AG04449 (cell line): ENCODE measurements around the gene TNFSF13B.

Source experiments
- CTCF ChIA-PET: fragments of 350-600 bp; formaldehyde crosslinking; extraction: SDS; loops from one replicate; lab custom pipeline; 2021; ENCODE audit warnings: antibody characterized with exemption; lab: Yijun Ruan, JAX
- POLR2A ChIA-PET: fragments of 400-600, 350-600 bp; formaldehyde crosslinking; extraction: SDS; loops from one replicate; lab custom pipeline; 2020; ENCODE audit warnings: antibody characterized with exemption, inconsistent platforms; lab: Yijun Ruan, JAX
- DNase-seq: peaks from one replicate; pipeline ENCODE4 v3.0.0-alpha.2; 2010; ENCODE audit warnings: low read depth, low spot score
- H3K4me3 ChIP-seq: 2 replicates; pipeline ENCODE4 v1.5.1; 2011; ENCODE audit warnings: low read depth, mild to moderate bottlenecking, control low read depth, low read length
- TF ChIP-seq, protein P1 (sequence below): IDR thresholded peaks from one replicate; pipeline ENCODE4 v1.5.1; 2011; ENCODE audit warnings: mild to moderate bottlenecking, moderate library complexity, low read length, control low read depth, inconsistent platforms; ENCODE audit not compliant: insufficient read depth; ENCODE audit errors: missing control alignments

Gene TNFSF13B

GRCh38 chr13:108274718-108275117 is 5.2 kb downstream of the TNFSF13B start:
- H3K4me3 ChIP-seq = no peak overlapping the region
- CTCF ChIA-PET = no interaction called here
- POLR2A ChIA-PET = no interaction called here
- TF ChIP-seq, protein P1, sequence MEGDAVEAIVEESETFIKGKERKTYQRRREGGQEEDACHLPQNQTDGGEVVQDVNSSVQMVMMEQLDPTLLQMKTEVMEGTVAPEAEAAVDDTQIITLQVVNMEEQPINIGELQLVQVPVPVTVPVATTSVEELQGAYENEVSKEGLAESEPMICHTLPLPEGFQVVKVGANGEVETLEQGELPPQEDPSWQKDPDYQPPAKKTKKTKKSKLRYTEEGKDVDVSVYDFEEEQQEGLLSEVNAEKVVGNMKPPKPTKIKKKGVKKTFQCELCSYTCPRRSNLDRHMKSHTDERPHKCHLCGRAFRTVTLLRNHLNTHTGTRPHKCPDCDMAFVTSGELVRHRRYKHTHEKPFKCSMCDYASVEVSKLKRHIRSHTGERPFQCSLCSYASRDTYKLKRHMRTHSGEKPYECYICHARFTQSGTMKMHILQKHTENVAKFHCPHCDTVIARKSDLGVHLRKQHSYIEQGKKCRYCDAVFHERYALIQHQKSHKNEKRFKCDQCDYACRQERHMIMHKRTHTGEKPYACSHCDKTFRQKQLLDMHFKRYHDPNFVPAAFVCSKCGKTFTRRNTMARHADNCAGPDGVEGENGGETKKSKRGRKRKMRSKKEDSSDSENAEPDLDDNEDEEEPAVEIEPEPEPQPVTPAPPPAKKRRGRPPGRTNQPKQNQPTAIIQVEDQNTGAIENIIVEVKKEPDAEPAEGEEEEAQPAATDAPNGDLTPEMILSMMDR = no peak
- no peak for DNase-seq

- DNase-seq = no peak
- TF ChIP-seq, protein P1 = no peak
- CTCF ChIA-PET = no interaction called here
- POLR2A ChIA-PET = no interaction called here
- H3K4me3 ChIP-seq = no peak overlapping the region
These were observed 6.5 kb downstream of the TNFSF13B start for GRCh38 chr13:108276060-108276459.

GRCh38 chr13:108278466-108278865 is 8.9 kb downstream of the TNFSF13B start:
- ChIA-PET POLR2A (no interaction called here), CTCF (no interaction called here)
- no peak for DNase-seq
- TF ChIP-seq, protein P1 = no peak
- no peak overlapping the region for H3K4me3 ChIP-seq

DNA sequence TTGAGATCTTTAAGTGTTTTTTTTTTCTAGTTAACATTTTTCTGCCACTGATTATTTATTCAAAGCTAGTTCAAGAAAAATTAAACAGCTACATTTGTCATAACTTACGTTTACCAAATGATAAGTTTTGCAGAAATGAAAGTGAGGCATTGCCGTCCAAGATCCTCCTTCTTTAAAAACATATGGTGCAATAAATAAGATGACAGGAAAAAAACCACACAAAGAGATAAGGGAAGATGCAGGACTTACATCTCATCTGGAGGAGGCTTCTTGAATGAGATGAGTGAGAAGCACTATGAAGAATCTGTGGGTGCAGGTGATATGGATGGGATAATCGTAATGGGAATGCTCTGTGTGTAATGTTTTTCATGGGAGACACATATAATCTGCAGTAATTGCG is 12.4 kb downstream of the TNFSF13B start:
- H3K4me3 ChIP-seq = no peak overlapping the region
- CTCF ChIA-PET = no interaction called here
- POLR2A ChIA-PET = no interaction called here
- DNase-seq = no peak
- TF ChIP-seq, protein P1 = no peak

GRCh38 chr13:108283110-108283509 is 13.6 kb downstream of the TNFSF13B start:
- POLR2A ChIA-PET = no interaction called here
- CTCF ChIA-PET = no interaction called here
- TF ChIP-seq, protein P1 = no peak
- H3K4me3 ChIP-seq = no peak overlapping the region
- no peak for DNase-seq

DNA sequence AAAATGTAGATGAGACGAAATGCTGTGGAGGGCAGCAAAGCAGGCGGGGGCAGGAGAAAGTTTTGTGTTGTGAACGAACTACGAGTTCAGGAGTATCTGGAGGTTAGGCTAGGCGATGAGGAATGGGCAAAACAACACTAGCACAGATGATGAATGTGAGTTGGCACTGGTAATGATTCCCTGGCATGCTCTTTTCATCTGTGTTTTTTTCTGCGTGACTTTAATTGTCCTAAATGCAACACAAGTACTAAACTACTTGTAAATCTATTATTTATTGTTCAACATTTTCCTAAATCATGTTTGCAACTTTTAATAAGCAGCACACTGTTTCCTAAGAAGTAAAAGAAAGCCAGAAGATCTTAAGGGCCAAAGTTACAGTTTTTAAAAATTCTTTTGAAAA is 19.2 kb downstream of the TNFSF13B start:
- CTCF ChIA-PET = no interaction called here
- no peak for DNase-seq
- POLR2A ChIA-PET = no interaction called here
- no peak overlapping the region for H3K4me3 ChIP-seq
- TF ChIP-seq, protein P1 = no peak
